Pancreas (tissue), 10 donors: ENCODE results near the gene NEK7. TPM values are rescaled to one million over a fixed set of nuclear protein-coding genes. Genes with fewer than 3 reads are reported as not detected.

ENCODE experiments used
- ATAC-seq, 4 donors: fragments of 200-7000 bp; cut with Tn5 transposase; one replicate each; pipeline versions ENCODE4 v1.8.0 to v1.9.1; 2020; ENCODE audit warnings: mild to moderate bottlenecking in 4 of 4, moderate library complexity in 4 of 4
- DNase-seq, 6 donors: peaks; one replicate each; pipeline ENCODE4 v3.0.0-alpha.2; 2020
- FAIRE-seq: peaks from 2 replicates; lab custom pipeline; 2012; peaks lifted over from hg19 to GRCh38; lab: Jason Lieb, UNC
- H3K27ac ChIP-seq, 4 donors: fragments of 200-600 bp; sonication (generic); 1 replicate in 3 of 4; 2 replicates in 1 of 4; pipeline versions ENCODE4 v1.5.0 to v1.8.0; 2020
- H3K27me3 ChIP-seq, 4 donors: fragments of 200-600 bp; one replicate each; pipeline ENCODE4 v1.8.0; 2021
- H3K36me3 ChIP-seq, 3 donors: fragments of 200-600 bp; sonication (generic) in 1 of 3; one replicate each; pipeline versions ENCODE4 v1.5.0 to v1.8.0; 2020 to 2021
- H3K4me1 ChIP-seq, 3 donors: fragments of 200-600 bp; one replicate each; pipeline ENCODE4 v1.8.0; 2021
- H3K4me3 ChIP-seq, 4 donors: fragments of 200-600 bp; sonication (generic) in 2 of 4; one replicate each; pipeline versions ENCODE4 v1.5.0 to v1.8.0; 2020 to 2021
- H3K9me3 ChIP-seq, 4 donors: fragments of 200-600 bp; one replicate each; pipeline ENCODE4 v1.8.0; 2021
- WGBS, 2 donors: extraction: QIAGEN DNeasy Blood & Tissue Kit; methylation state at CpG; one replicate each; pipeline ENCODE4 v1.1.7; 2013; 5-methylcytosine and 5-hydroxymethylcytosine counted together
- intact Hi-C, 3 donors: fragments of 100-400 bp; cut with DNase I; formaldehyde crosslinking; loops; one replicate each; pipeline versions ENCODE4 v1.11.1 to v1.14.2; 2022
- polyA plus RNA-seq, 2 donors: library from polyadenylated mRNA; stranded (reverse); fragments of 200-250 nt; gene quantifications; one replicate each; pipeline ENCODE4 v1.2.3, GENCODE V29; 2013
- total RNA-seq, 6 donors: library from RNA; stranded (reverse); fragmentation: NEBNext Ultra II Directional in 4 of 6; extraction: Animal tissue kit (Norgen Biotek cat#: 25700) in 4 of 6; gene quantifications; one replicate each; pipeline versions ENCODE4 v1.2.1 to v1.2.4, GENCODE V29; 2021 to 2023
- TF ChIP-seq, protein P1 (sequence below), 4 donors: fragments of 200-600 bp; sonication (generic) in 3 of 4; IDR thresholded peaks; one replicate each; pipeline versions ENCODE4 v1.5.0 to v1.8.0; 2021; ENCODE audit warnings: antibody characterized with exemption in 4 of 4
- donor health status: healthy with polysubstance abuse.
- donor health status: DM: no; HTN: no; CAD: no; lungs with moderate emphysema.
- donor health status: DM: no; HTN: no; CAD: no.
- donor health status: control.
- donor health status: control.
- donor health status: Bipolar disorder and iron deficiency.
- donor health status: DM: yes; HTN: yes; CAD: no.
- donor health status: DM: no; HTN: no; CAD: no.
- donor health status: DM: no; HTN: no; CAD: no.
- donor health status: DM: yes; HTN: yes; CAD: no.

NEK7 gene
- total and polyA plus RNA-seq, 8 donors = 8.0 to 36.3 (median 20.9) TPM

DNA sequence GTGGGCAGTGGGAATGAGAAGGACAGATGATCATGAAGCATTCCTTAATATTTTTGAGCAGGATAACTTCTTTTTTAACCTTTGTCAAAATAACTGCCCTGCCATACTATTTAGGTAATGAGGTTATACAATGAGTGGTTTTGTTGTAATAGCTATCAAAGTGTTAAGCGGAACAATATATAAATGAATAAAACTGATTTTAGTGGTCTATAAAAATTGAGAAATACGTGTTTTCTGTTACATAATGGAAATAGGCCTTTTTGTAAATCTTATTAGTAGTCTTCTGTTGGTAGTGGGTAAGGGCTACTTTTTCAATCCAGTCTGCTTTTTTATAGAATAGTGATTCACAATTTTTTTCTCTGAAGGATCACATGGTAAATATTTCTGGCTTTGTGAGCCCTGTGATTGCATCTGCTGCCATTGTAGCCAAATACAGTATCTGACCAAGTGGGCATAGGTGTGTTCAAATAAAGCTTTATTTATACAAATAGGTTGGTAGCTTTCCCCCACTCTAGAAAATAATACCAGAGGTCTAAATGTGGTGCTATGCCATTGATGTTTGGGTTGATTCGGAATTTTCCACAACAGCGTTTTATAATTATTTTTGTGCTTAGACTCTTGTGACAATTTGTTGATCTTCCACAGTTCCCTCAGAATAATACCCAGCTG, 4.3 kb downstream of the NEK7 start:
- intact Hi-C loops = no loop called here
- 94 to 96% methylated on average over 4 of the region's 4 CpGs for WGBS, 2 donors
- TF ChIP-seq, protein P1, sequence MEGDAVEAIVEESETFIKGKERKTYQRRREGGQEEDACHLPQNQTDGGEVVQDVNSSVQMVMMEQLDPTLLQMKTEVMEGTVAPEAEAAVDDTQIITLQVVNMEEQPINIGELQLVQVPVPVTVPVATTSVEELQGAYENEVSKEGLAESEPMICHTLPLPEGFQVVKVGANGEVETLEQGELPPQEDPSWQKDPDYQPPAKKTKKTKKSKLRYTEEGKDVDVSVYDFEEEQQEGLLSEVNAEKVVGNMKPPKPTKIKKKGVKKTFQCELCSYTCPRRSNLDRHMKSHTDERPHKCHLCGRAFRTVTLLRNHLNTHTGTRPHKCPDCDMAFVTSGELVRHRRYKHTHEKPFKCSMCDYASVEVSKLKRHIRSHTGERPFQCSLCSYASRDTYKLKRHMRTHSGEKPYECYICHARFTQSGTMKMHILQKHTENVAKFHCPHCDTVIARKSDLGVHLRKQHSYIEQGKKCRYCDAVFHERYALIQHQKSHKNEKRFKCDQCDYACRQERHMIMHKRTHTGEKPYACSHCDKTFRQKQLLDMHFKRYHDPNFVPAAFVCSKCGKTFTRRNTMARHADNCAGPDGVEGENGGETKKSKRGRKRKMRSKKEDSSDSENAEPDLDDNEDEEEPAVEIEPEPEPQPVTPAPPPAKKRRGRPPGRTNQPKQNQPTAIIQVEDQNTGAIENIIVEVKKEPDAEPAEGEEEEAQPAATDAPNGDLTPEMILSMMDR (IDR thresholded peaks at IDR 0.05) = no peak
- no peak for ATAC-seq
- Histone ChIP-seq H3K9me3 (no peaks in the 10 kb centered on the region), H3K27ac (no peak overlapping the region), H3K27me3 (no peaks in the 10 kb centered on the region), H3K4me1 (peaks cover 10 to 27% (median 26%) of the 10 kb centered on the region in 3 donors), H3K4me3 (no peak overlapping the region), H3K36me3 (no peaks in the 10 kb centered on the region)
- no peak for FAIRE-seq
- DNase-seq = no peak

DNA sequence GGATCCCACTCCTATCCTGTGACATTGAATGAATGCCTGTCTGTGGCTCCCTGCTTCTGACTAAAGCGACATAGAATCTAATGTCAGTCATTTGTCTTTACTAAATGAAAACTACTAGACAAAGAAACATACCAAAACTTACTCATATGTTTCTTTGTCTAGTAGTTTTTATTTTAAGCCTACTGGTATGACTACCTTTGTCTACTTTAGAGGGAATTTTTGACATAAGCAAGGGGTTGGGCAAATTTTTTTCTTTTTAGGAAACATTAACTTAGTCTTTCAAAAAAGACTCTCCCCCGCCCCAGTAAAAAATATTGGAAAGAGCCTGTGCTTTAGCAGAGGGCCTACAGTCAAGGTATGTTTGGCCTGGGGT, 4.9 kb downstream of the NEK7 start:
- Histone ChIP-seq H3K36me3 (no peaks in the 10 kb centered on the region), H3K27me3 (no peaks in the 10 kb centered on the region), H3K27ac (peak overlapping the region in 2 of 4 donors; percentile 20 to 21), H3K9me3 (no peaks in the 10 kb centered on the region), H3K4me3 (no peak overlapping the region), H3K4me1 (peaks cover 10 to 32% (median 27%) of the 10 kb centered on the region in 3 donors)
- no peak for DNase-seq
- no peak for ATAC-seq
- TF ChIP-seq, protein P1 (IDR thresholded peaks at IDR 0.05) = no peak
- 94 to 95% methylated on average over 2 of the region's 2 CpGs for WGBS, 2 donors
- intact Hi-C loops = no loop called here
- FAIRE-seq = no peak

DNA sequence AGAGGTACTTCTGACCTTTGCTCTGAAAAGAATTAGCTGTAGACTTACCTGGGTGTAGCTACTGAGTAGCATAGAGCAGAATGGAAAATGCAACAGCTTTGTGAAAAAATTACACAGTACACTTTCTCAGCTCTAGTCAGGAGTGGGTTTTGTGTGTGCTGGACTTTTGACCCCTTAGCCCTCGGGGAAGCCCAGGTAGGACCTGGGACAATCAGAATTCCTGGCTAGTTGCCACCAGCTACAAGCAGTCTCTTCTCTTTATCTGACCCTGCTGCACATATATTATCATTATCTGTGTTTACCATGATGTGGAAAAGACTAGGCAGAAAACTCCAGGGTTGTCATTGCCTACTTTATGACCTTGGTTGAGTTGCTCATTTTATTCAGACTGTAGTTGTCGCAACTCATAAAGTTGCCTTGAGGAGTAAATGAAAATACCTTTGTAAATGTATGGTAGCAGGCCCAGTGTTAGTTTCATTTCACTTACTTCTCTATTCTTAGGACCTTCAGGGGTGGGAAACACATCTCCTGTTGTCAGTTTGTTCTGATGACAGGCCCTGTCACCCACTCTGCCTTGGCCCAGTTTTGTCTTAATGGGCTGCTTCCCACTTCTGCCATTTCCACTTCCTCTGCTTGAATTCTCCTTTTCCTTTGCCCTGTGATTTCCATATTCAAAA, 5.4 kb downstream of the NEK7 start:
- H3K27ac ChIP-seq = peak overlapping the region in 2 of 4 donors; percentile 20 to 21
- ATAC-seq = no peak
- no peak for FAIRE-seq
- no peak overlapping the region for H3K4me3 ChIP-seq
- peaks cover 12 to 37% (median 27%) of the 10 kb centered on the region in 3 donors for H3K4me1 ChIP-seq
- H3K36me3 ChIP-seq = no peaks in the 10 kb centered on the region
- no peaks in the 10 kb centered on the region for H3K27me3 ChIP-seq
- DNase-seq = peak in 1 of 6 donors; percentile 25
- no peaks in the 10 kb centered on the region for H3K9me3 ChIP-seq
- TF ChIP-seq, protein P1 (IDR thresholded peaks at IDR 0.05) = no peak
- 31 to 43% methylated on average over 2 of the region's 2 CpGs for WGBS, 2 donors
- intact Hi-C loops = no loop called here

DNA sequence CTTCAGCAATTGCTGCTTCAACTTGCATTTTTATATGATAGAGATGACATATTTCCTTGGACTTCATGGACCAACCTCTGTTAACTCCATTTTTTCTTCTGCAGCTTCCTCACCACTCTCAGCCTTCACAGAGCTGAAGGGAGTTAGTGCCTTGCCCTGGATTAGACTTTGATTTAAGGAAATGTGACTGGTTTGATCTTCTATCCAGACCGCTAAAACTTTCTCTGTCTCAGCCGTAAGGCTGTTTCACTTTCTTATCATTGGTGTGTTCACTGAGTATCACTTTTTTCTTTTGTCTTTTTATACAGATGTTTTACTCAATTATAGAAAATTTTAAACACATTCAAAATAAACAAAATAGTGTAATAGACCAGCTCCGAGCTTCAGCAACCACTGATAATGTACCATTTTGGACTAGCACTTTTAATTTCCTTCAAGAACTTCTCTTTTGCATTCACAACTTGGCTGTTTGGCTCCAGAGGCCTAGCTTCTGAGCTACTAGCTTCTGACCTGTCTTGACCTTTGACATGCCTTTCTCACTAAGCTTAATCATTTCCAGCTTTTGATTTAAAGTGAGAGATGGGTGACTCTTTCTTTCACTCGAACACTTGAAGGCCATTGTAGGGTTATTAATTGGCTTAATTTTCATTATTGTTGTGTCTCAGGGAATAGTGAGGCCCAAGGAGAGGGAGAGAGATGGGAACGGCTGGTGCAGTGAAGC, 9.3 kb downstream of the NEK7 start:
- Histone ChIP-seq H3K9me3 (no peaks in the 10 kb centered on the region), H3K27ac (no peak overlapping the region), H3K4me1 (peaks cover 28 to 41% (median 36%) of the 10 kb centered on the region in 3 donors), H3K4me3 (no peak overlapping the region), H3K36me3 (no peaks in the 10 kb centered on the region), H3K27me3 (no peaks in the 10 kb centered on the region)
- no peak for ATAC-seq
- intact Hi-C loops = no loop called here
- DNase-seq = no peak
- 72 to 76% methylated on average over 5 of the region's 5 CpGs for WGBS, 2 donors
- TF ChIP-seq, protein P1 (IDR thresholded peaks at IDR 0.05) = no peak
- no peak for FAIRE-seq
